ENCODE results near the gene COL6A2.

- TF ChIP-seq, protein P1, sequence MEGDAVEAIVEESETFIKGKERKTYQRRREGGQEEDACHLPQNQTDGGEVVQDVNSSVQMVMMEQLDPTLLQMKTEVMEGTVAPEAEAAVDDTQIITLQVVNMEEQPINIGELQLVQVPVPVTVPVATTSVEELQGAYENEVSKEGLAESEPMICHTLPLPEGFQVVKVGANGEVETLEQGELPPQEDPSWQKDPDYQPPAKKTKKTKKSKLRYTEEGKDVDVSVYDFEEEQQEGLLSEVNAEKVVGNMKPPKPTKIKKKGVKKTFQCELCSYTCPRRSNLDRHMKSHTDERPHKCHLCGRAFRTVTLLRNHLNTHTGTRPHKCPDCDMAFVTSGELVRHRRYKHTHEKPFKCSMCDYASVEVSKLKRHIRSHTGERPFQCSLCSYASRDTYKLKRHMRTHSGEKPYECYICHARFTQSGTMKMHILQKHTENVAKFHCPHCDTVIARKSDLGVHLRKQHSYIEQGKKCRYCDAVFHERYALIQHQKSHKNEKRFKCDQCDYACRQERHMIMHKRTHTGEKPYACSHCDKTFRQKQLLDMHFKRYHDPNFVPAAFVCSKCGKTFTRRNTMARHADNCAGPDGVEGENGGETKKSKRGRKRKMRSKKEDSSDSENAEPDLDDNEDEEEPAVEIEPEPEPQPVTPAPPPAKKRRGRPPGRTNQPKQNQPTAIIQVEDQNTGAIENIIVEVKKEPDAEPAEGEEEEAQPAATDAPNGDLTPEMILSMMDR (conservative IDR thresholded peaks at IDR 0.05), result no peak
- TF ChIP-seq EZH2 (IDR thresholded peaks at IDR 0.05; ENCODE audit: low read depth), result no peak
Measured at GRCh38 chr21:46051379-46051770, 46.5 kb upstream of the COL6A2 start.
